ENCODE data around the gene PRKAG3.

DNA sequence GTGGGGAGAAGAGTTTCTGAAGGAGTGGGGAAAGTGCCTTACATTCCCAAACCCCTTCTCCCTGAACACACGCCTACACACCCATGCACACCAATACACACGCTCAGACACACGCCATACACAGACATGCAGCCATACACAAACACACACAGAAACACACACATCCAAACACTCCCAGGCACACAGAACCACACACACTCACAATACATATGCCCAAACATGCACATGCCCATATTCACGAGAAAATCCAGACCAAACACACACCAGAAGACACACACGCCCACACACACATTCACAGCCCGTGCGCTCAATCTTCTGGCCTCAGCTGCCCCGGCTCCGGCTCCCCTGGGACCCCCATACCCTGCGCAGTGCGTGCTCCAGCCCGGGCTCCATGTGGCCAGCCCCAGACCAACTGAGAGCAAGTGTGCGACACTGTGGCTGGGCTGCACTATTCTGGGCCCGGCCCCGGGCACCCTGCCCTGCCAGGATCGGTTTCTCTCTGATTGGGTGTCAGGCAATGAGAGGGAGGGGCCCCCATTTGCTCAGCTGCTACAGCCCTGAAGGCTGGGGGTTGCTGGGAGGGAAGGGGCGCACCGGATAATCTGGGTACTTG lies at the start of gene PRKAG3:
- TF ChIP-seq, protein P1, sequence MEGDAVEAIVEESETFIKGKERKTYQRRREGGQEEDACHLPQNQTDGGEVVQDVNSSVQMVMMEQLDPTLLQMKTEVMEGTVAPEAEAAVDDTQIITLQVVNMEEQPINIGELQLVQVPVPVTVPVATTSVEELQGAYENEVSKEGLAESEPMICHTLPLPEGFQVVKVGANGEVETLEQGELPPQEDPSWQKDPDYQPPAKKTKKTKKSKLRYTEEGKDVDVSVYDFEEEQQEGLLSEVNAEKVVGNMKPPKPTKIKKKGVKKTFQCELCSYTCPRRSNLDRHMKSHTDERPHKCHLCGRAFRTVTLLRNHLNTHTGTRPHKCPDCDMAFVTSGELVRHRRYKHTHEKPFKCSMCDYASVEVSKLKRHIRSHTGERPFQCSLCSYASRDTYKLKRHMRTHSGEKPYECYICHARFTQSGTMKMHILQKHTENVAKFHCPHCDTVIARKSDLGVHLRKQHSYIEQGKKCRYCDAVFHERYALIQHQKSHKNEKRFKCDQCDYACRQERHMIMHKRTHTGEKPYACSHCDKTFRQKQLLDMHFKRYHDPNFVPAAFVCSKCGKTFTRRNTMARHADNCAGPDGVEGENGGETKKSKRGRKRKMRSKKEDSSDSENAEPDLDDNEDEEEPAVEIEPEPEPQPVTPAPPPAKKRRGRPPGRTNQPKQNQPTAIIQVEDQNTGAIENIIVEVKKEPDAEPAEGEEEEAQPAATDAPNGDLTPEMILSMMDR (IDR thresholded peaks at IDR 0.05): no peak
- TF ChIP-seq POLR2A (IDR thresholded peaks at IDR 0.05): no peak
